ENCODE measurements around the gene RIPOR1. TPM values are rescaled to one million over a fixed set of nuclear protein-coding genes. Genes with fewer than 3 reads are reported as not detected.

RIPOR1 gene
- total and polyA plus RNA-seq, 2 of the 4 experiments (the other 2 are of a cell fraction), result 9.5 to 41.3 TPM

DNA sequence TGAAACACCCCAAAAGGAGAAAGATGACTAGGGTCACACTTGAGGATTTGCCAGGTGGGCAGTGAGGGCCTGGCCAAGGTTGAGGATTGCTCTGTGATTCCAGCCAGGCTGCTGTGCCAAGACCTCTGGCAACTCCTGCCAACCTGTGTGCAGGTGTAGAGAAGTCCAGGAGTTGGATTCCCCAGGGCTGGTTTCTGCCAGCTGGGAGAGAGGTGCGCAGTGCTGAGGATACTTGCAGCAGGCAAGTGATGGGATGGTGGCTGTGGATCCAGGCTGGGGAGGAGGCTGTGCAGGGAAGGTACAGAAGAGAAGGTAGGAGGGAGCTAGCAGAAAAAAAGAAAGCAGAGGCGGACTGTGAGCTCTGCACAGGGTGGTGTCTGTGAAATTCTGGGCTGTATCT lies 6.6 kb downstream of the RIPOR1 start:
- Histone ChIP-seq H3K4ac (ENCODE audit: low read depth, low read length) (no peak overlapping the region), H4K5ac (ENCODE audit: low read depth, low read length) (no peak overlapping the region), H2BK20ac (ENCODE audit: low read depth, low read length) (no peak overlapping the region), H3K23ac (ENCODE audit: low read depth, low read length) (no peak overlapping the region), H3K4me2 (ENCODE audit: low read depth, low read length) (no peak overlapping the region), H3K27ac (ENCODE audit: insufficient read depth, low read length) (no peak overlapping the region), H3K9ac (ENCODE audit: low read depth, low read length) (no peak overlapping the region), H3K4me1 (ENCODE audit: control insufficient read depth, insufficient read depth, low read length) (peaks cover 21% of the 10 kb centered on the region), H4K20me1 (ENCODE audit: insufficient read depth, low read length) (peaks cover 94% of the 10 kb centered on the region), H3K9me3 (ENCODE audit: control insufficient read depth, insufficient read depth, low read length) (no peaks in the 10 kb centered on the region), H2AK5ac (ENCODE audit: low read depth, low read length) (no peak overlapping the region), H3K9me1 (ENCODE audit: insufficient read depth, low read length) (peaks cover 25% of the 10 kb centered on the region), H3K36me3 (ENCODE audit: control insufficient read depth, insufficient read depth, low read length) (peaks cover 16% of the 10 kb centered on the region), H3K14ac (replicated peaks; ENCODE audit: low read depth, low read length) (no peak overlapping the region), H3K4me3 (ENCODE audit: insufficient read depth, low read depth, low read length) (no peak overlapping the region), H2AK9ac (replicated peaks; ENCODE audit: low read depth, low read length, poor library complexity) (no peak overlapping the region), H2AFZ (replicated peaks; ENCODE audit: low read length, poor library complexity) (no peak overlapping the region), H4K8ac (ENCODE audit: low read depth in 2 of 2, low read length in 2 of 2) (no peak overlapping the region), H3K18ac (ENCODE audit: low read depth, low read length) (no peak overlapping the region), H2BK120ac (ENCODE audit: low read depth, low read length) (no peak overlapping the region), H2BK5ac (ENCODE audit: low read depth, low read length, poor library complexity, severe bottlenecking) (no peak overlapping the region), H3K56ac (ENCODE audit: extremely low read depth, insufficient read depth, low read length) (no peak overlapping the region), H4K91ac (ENCODE audit: insufficient read depth, low read depth, low read length) (no peak overlapping the region), H2BK15ac (ENCODE audit: low read depth, low read length) (no peak overlapping the region), H3K79me1 (ENCODE audit: low read depth in 1 of 2, low read length in 2 of 2) (peaks cover 37 to 91% of the 10 kb centered on the region in 2 experiments), H3K27me3 (ENCODE audit: control insufficient read depth, insufficient read depth, low read length) (no peaks in the 10 kb centered on the region)
- dilution Hi-C loops (cut with HindIII; ENCODE audit: low sequenced_read_pairs, unreplicated experiment) (no loop called here), intact Hi-C loops (cut with micrococcal nuclease) (no loop called here), in situ Hi-C loops (cut with MboI; ENCODE audit: low sequenced_read_pairs) (loop anchor here (25.0 kb wide), 1 partner anchor 402 kb away; the partner anchor contains the start of genes CTRL, LCAT and PSMB10)
- BruUV-seq (replicated peaks), result no TSS peak
- no peak for ATAC-seq (ENCODE audit: low read depth)
- no CpG with 5 or more reads among the region's 2 CpGs for WGBS, 2 experiments (ENCODE audit: extremely low coverage in 2 of 2, insufficient read length in 1 of 2)
- no peak for DNase-seq
- no peak for TF ChIP-seq RAD21 (IDR thresholded peaks at IDR 0.05; ENCODE audit: low read length)
- no peak for TF ChIP-seq NFE2L2 (IDR thresholded peaks at IDR 0.05; ENCODE audit: low read depth, low read length)
- TF ChIP-seq CHD1 (IDR thresholded peaks at IDR 0.05; ENCODE audit: low read depth, low read length), result no peak
- ChIA-PET POLR2A (ENCODE audit: unreplicated experiment) (no interaction called here), CTCF (interaction anchor here (0.8 kb wide), 1 partner anchor 14 kb away, joined by 4 read pairs; no protein-coding TSS in a partner anchor)

Data from IMR-90 (cell line).